ENCODE results near the gene ULK1. TPM values are rescaled to one million over a fixed set of nuclear protein-coding genes. Genes with fewer than 3 reads are reported as not detected.

ULK1 gene
- polyA plus RNA-seq, 1 donor (not counting 4 experiments of a cell fraction or from before 2014, with no cell fraction given), result 2.3 TPM

GRCh38 chr12:131934535-131934934, 40.1 kb downstream of the ULK1 start:
- H3K4me1 ChIP-seq (ENCODE audit: control insufficient read depth, extremely low read depth, insufficient read depth, low read length), result peaks cover 8% of the 10 kb centered on the region
- no peak overlapping the region for H3K4me2 ChIP-seq (ENCODE audit: control insufficient read depth, extremely low read depth, insufficient read depth, low read depth, low read length)
- no peak overlapping the region for H3K27ac ChIP-seq (ENCODE audit: control insufficient read depth, insufficient read depth, low read length)
- H3K36me3 ChIP-seq (ENCODE audit: control insufficient read depth in 2 of 2, extremely low read depth in 1 of 2, insufficient read depth in 2 of 2, low read length in 2 of 2), result peaks cover 27 to 35% of the 10 kb centered on the region in 2 experiments
- no peak for FAIRE-seq
- H3K9ac ChIP-seq (ENCODE audit: control insufficient read depth, extremely low read depth, insufficient read depth, low read length), result no peak overlapping the region
- H3K79me2 ChIP-seq (ENCODE audit: control insufficient read depth, insufficient read depth, low read length), result peaks cover 24% of the 10 kb centered on the region
- no peak overlapping the region for H3K4me3 ChIP-seq (ENCODE audit: control insufficient read depth in 2 of 3, extremely low read depth in 1 of 3, insufficient read depth in 2 of 3, low read depth in 1 of 3, low read length in 3 of 3)
- no peak for DNase-seq (ENCODE audit: low read depth, low spot score)
- H4K20me1 ChIP-seq (ENCODE audit: control insufficient read depth, extremely low read depth, insufficient read depth, low read length), result no peaks in the 10 kb centered on the region
- TF ChIP-seq CTCF (optimal IDR thresholded peaks at IDR 0.05 in 1 of 3, IDR thresholded peaks at IDR 0.05 in 1 of 3, conservative IDR thresholded peaks at IDR 0.05 in 1 of 3; ENCODE audit: extremely low read depth in 1 of 3, insufficient read depth in 2 of 3, low read length in 3 of 3) (no peak), EZH2 (IDR thresholded peaks at IDR 0.05; ENCODE audit: low read length) (no peak)
- no peak overlapping the region for H2AFZ ChIP-seq (ENCODE audit: control insufficient read depth, low read length)
- no peaks in the 10 kb centered on the region for H3K9me1 ChIP-seq (ENCODE audit: control insufficient read depth, extremely low read depth, insufficient read depth, low read length)
- H3K9me3 ChIP-seq (ENCODE audit: control insufficient read depth, low read depth, low read length), result no peaks in the 10 kb centered on the region
- no peaks in the 10 kb centered on the region for H3K27me3 ChIP-seq (ENCODE audit: control insufficient read depth, extremely low read depth, insufficient read depth, low read length)
- dilution Hi-C loops (cut with MboI; ENCODE audit: extremely low pct_ligation_motif_present, low sequenced_read_pairs), result no loop called here

- Histone ChIP-seq H4K20me1 (ENCODE audit: control insufficient read depth, extremely low read depth, insufficient read depth, low read length) (peaks cover 3% of the 10 kb centered on the region), H3K79me2 (ENCODE audit: control insufficient read depth, insufficient read depth, low read length) (peaks cover 4% of the 10 kb centered on the region), H3K4me3 (ENCODE audit: control insufficient read depth in 2 of 3, extremely low read depth in 1 of 3, insufficient read depth in 2 of 3, low read depth in 1 of 3, low read length in 3 of 3) (no peak overlapping the region), H3K4me1 (ENCODE audit: control insufficient read depth, extremely low read depth, insufficient read depth, low read length) (no peaks in the 10 kb centered on the region), H3K27ac (ENCODE audit: control insufficient read depth, insufficient read depth, low read length) (no peak overlapping the region), H3K36me3 (ENCODE audit: control insufficient read depth in 2 of 2, extremely low read depth in 1 of 2, insufficient read depth in 2 of 2, low read length in 2 of 2) (peaks cover 30 to 40% of the 10 kb centered on the region in 2 experiments), H3K27me3 (ENCODE audit: control insufficient read depth, extremely low read depth, insufficient read depth, low read length) (no peaks in the 10 kb centered on the region), H3K4me2 (ENCODE audit: control insufficient read depth, extremely low read depth, insufficient read depth, low read depth, low read length) (no peak overlapping the region), H3K9me1 (ENCODE audit: control insufficient read depth, extremely low read depth, insufficient read depth, low read length) (no peaks in the 10 kb centered on the region), H2AFZ (ENCODE audit: control insufficient read depth, low read length) (no peak overlapping the region), H3K9ac (ENCODE audit: control insufficient read depth, extremely low read depth, insufficient read depth, low read length) (no peak overlapping the region), H3K9me3 (ENCODE audit: control insufficient read depth, low read depth, low read length) (no peaks in the 10 kb centered on the region)
- DNase-seq (ENCODE audit: low read depth, low spot score) (no peak), FAIRE-seq (no peak)
- dilution Hi-C loops (cut with MboI; ENCODE audit: extremely low pct_ligation_motif_present, low sequenced_read_pairs), result no loop called here
- TF ChIP-seq EZH2 (IDR thresholded peaks at IDR 0.05; ENCODE audit: low read length) (no peak), CTCF (optimal IDR thresholded peaks at IDR 0.05 in 1 of 3, IDR thresholded peaks at IDR 0.05 in 1 of 3, conservative IDR thresholded peaks at IDR 0.05 in 1 of 3; ENCODE audit: extremely low read depth in 1 of 3, insufficient read depth in 2 of 3, low read length in 3 of 3) (no peak)
Measured at GRCh38 chr12:131938082-131938481, 43.7 kb downstream of the ULK1 start.
